CD4-positive, alpha-beta memory T cell (primary cell): Measurements from ENCODE around the gene PRMT5. TPM values are rescaled to one million over a fixed set of nuclear protein-coding genes. Genes with fewer than 3 reads are reported as not detected.

Experiments
- CTCF ChIA-PET: fragments of 350-600 bp; sonication (Branson Sonifier 250); formaldehyde crosslinking; loops from one replicate; lab custom pipeline; 2021; ENCODE audit warnings: inconsistent platforms; ENCODE audit not compliant: partially characterized antibody; lab: Charles Lee
- POLR2A ChIA-PET: fragments of 350-600 bp; sonication (Branson Sonifier 250); formaldehyde crosslinking; loops from one replicate; lab custom pipeline; 2021; ENCODE audit not compliant: partially characterized antibody; lab: Charles Lee
- DNase-seq, 5 donors: peaks; one replicate each; pipeline versions ENCODE4 v3.0.0 to v3.0.0-alpha.2; 2020 to 2022; ENCODE audit warnings: mixed read lengths in 1 of 5
- H3K27ac ChIP-seq: one replicate; pipeline ENCODE4 v1.7.0; 2013; ENCODE audit warnings: low read depth, low read length
- H3K27me3 ChIP-seq: 2 replicates; pipeline ENCODE4 v1.7.0; 2013; ENCODE audit warnings: mild to moderate bottlenecking, low read length, moderate library complexity; ENCODE audit not compliant: insufficient read depth
- H3K36me3 ChIP-seq: 2 replicates; pipeline ENCODE4 v1.7.0; 2013; ENCODE audit warnings: mild to moderate bottlenecking, low read length, moderate library complexity; ENCODE audit not compliant: insufficient read depth
- H3K4me1 ChIP-seq: 2 replicates; pipeline ENCODE4 v1.7.0; 2013; ENCODE audit warnings: mild to moderate bottlenecking, low read length, moderate library complexity; ENCODE audit not compliant: insufficient read depth
- H3K4me3 ChIP-seq, 2 donors: one replicate each; pipeline ENCODE4 v1.7.0; 2013; ENCODE audit warnings: low read length in 2 of 2, mild to moderate bottlenecking in 1 of 2
- H3K9me3 ChIP-seq, 2 donors: one replicate each; pipeline ENCODE4 v1.7.0; 2013; ENCODE audit warnings: low read length in 2 of 2, control low read depth in 1 of 2; ENCODE audit not compliant: control insufficient read depth in 1 of 2
- H3K27ac Mint-ChIP-seq, 7 donors: one replicate each; pipeline ENCODE4 v1.8.0; 2020 to 2021; ENCODE audit warnings: mixed read lengths in 7 of 7, mild to moderate bottlenecking in 6 of 7, inconsistent platforms in 3 of 7, moderate library complexity in 3 of 7
- H3K27me3 Mint-ChIP-seq, 2 donors: one replicate each; pipeline ENCODE4 v1.8.0; 2020 to 2021; ENCODE audit warnings: mixed read lengths in 2 of 2
- H3K36me3 Mint-ChIP-seq, 2 donors: one replicate each; pipeline ENCODE4 v1.8.0; 2020 to 2021; ENCODE audit warnings: mixed read lengths in 2 of 2, inconsistent platforms in 1 of 2, mild to moderate bottlenecking in 1 of 2
- H3K4me1 Mint-ChIP-seq, 4 donors: one replicate each; pipeline ENCODE4 v1.8.0; 2020 to 2021; ENCODE audit warnings: mixed read lengths in 4 of 4, mild to moderate bottlenecking in 1 of 4
- H3K4me3 Mint-ChIP-seq, 8 donors: one replicate each; pipeline ENCODE4 v1.8.0; 2020 to 2021; ENCODE audit warnings: mixed read lengths in 8 of 8, mild to moderate bottlenecking in 7 of 8, moderate library complexity in 6 of 8, inconsistent platforms in 3 of 8
- H3K9me3 Mint-ChIP-seq, 8 donors: one replicate each; pipeline ENCODE4 v1.8.0; 2020 to 2021; ENCODE audit warnings: mixed read lengths in 8 of 8, mild to moderate bottlenecking in 5 of 8, inconsistent platforms in 3 of 8, moderate library complexity in 1 of 8
- intact Hi-C: fragments of 100-400 bp; cut with micrococcal nuclease; formaldehyde crosslinking; loops from one replicate; pipeline ENCODE4 v1.15.1; 2023
- polyA plus RNA-seq, 2 donors: library from polyadenylated mRNA; unstranded; fragments of 300-500 nt; fragmentation: Illumina TruSeq; gene quantifications; one replicate each; pipeline ENCODE4 v1.2.3, GENCODE V29; 2021
- total RNA-seq, 2 experiments: library from RNA; stranded (reverse); gene quantifications; one replicate each; pipeline ENCODE4 v1.2.3, GENCODE V29; 2021

PRMT5 gene
- total and polyA plus RNA-seq, 4 experiments from 2014 or later: 25.8 to 65.1 (median 40.6) TPM

DNA sequence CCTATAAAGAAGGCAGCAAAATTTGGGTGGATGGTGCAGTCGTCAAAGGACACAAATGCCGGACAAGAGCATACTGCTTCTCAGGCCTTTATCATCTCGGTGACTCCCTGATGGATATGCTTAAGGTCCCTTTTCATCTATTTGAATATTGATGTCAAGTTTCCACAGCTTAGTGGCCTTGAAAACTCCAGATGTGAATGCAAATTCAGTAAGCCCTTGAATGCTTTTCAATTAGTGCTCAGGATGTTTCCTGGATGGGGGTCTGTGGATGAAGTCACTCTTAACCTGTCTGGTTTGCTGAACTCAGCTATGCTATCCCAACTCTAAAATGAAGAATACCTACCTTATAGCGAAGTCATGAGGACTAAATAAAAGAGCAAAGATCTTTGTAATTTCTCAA, 35.5 kb downstream of the PRMT5 start:
- ChIA-PET CTCF (interaction anchor here (1.3 kb wide), 1 partner anchor 21 kb away, joined by 3 read pairs; no protein-coding TSS in a partner anchor), POLR2A (interaction anchor here (0.7 kb wide), 1 partner anchor 14 kb away, joined by 3 read pairs; no protein-coding TSS in a partner anchor)
- H3K27me3 ChIP-seq: no peaks in the 10 kb centered on the region
- Mint-ChIP-seq H3K4me1 (peaks cover 10 to 18% (median 15%) of the 10 kb centered on the region in 4 donors), H3K27me3 (no peaks in the 10 kb centered on the region), H3K9me3 (no peaks in the 10 kb centered on the region), H3K4me3 (no peak overlapping the region), H3K27ac (no peak overlapping the region), H3K36me3 (peaks cover 7 to 12% of the 10 kb centered on the region in 2 donors)
- intact Hi-C loops: no loop called here
- DNase-seq: no peak
- H3K27ac ChIP-seq: no peak overlapping the region
- no peak overlapping the region for H3K4me3 ChIP-seq
- H3K9me3 ChIP-seq: no peaks in the 10 kb centered on the region
- no peaks in the 10 kb centered on the region for H3K36me3 ChIP-seq
- peaks cover 16% of the 10 kb centered on the region for H3K4me1 ChIP-seq

DNA sequence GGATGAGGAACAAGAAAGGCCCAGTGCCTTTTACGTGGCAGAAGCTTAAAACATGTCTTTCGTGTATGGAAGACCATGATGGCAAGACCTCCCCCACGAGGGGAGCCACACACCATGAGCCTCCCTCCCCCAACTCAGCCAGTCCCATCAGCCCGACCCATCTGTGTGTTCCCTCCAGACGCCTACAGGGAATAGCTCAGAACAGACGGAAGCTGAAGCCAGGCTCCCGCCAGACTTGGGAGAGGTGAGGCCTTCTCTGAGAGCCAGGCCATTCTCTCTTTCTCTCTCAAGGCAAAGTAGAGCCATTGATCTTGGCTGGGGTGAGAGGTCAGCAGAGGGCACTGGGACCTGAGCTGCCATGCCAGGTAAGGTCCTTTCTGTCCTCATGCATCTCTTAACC, 36.7 kb downstream of the PRMT5 start:
- Mint-ChIP-seq H3K36me3 (peaks cover 7 to 12% of the 10 kb centered on the region in 2 donors), H3K4me1 (peaks cover 18 to 30% (median 24%) of the 10 kb centered on the region in 4 donors), H3K27ac (peak overlapping the region in 1 of 7 donors; percentile 27), H3K4me3 (no peak overlapping the region), H3K27me3 (no peaks in the 10 kb centered on the region), H3K9me3 (no peaks in the 10 kb centered on the region)
- Histone ChIP-seq H3K27ac (no peak overlapping the region), H3K36me3 (no peaks in the 10 kb centered on the region), H3K4me3 (no peak overlapping the region), H3K9me3 (no peaks in the 10 kb centered on the region), H3K4me1 (peaks cover 28% of the 10 kb centered on the region), H3K27me3 (no peaks in the 10 kb centered on the region)
- ChIA-PET POLR2A (interaction anchor here (0.8 to 1.1 kb wide), 2 partner anchors 10 to 20 kb away, joined by 3 read pairs; no protein-coding TSS in a partner anchor), CTCF (interaction anchor here (1.3 to 5.5 kb wide), 2 partner anchors 9 to 19 kb away, joined by 5 to 59 read pairs; no protein-coding TSS in a partner anchor)
- no peak for DNase-seq
- intact Hi-C loops: no loop called here

DNA sequence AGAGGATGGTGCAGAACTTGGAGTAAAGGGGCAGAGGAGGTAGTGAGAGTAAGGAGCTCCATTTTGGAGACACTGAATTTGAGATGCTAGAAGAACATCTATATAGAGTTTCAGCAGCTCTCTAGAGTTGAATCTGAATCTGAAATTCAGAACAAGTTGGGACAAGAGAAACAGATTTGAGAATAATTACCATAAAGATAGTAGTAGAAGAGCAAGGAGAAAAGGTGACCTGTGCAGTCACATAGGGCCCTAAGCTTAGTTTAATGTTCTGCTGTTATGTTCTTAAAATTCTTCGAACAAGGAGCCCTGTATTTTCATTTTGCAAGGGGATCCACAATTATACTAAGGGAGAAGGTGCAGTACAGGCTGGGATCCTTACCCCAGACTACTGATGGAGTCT, 38.8 kb downstream of the PRMT5 start:
- Histone ChIP-seq H3K27ac (no peak overlapping the region), H3K4me1 (peaks cover 41% of the 10 kb centered on the region), H3K9me3 (no peaks in the 10 kb centered on the region), H3K36me3 (no peaks in the 10 kb centered on the region), H3K4me3 (no peak overlapping the region), H3K27me3 (no peaks in the 10 kb centered on the region)
- CTCF ChIA-PET: interaction anchor here (0.9 to 11.4 kb wide), 6 partner anchors 11 to 320 kb away, joined by 3 to 191 read pairs (median 36); partner anchors contain the start of gene LRP10
- POLR2A ChIA-PET: interaction anchor here (1.0 to 10.8 kb wide), 5 partner anchors 9 to 60 kb away, joined by 3 to 208 read pairs (median 8); partner anchors contain the start of genes LRP10, MRPL52 and RBM23
- Mint-ChIP-seq H3K27me3 (no peaks in the 10 kb centered on the region), H3K4me1 (peaks cover 27 to 48% (median 36%) of the 10 kb centered on the region in 4 donors), H3K27ac (peak overlapping the region in 3 of 7 donors; percentile 64 to 95 (median 72)), H3K9me3 (peaks cover 0 to 2% (median 0%) of the 10 kb centered on the region in 8 donors), H3K36me3 (peaks cover 8 to 12% of the 10 kb centered on the region in 2 donors), H3K4me3 (peak overlapping the region in 2 of 8 donors; percentile 25 to 39)
- DNase-seq: no peak
- intact Hi-C loops: no loop called here

DNA sequence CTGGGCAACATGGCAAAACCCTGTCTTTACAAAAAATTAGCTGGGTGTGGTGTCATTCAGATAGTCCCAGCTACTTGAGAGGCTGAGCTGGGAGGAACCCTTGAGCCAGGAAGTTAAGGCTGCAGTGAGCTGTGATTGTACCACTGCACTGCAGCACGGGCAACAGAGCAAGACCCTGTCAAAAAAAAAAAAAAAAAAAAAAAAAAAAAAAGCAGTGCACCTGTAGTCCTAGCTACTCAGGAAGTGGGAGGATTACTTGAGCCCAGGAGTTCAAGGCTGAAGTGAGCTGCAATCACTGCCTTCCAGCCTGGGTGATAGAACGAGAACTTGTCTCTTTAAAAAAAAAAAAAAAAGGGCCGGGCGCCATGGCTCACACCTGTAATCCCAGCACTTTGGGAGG, 40.5 kb downstream of the PRMT5 start:
- H3K36me3 ChIP-seq: no peaks in the 10 kb centered on the region
- Mint-ChIP-seq H3K4me3 (peak overlapping the region; percentile 87 to 97 (median 94)), H3K27me3 (no peaks in the 10 kb centered on the region), H3K9me3 (peaks cover 0 to 2% (median 0%) of the 10 kb centered on the region in 8 donors), H3K27ac (peak overlapping the region; percentile 93 to 99 (median 97)), H3K4me1 (peaks cover 30 to 66% (median 49%) of the 10 kb centered on the region in 4 donors), H3K36me3 (peaks cover 6 to 12% of the 10 kb centered on the region in 2 donors)
- H3K4me3 ChIP-seq: no peak overlapping the region
- H3K27ac ChIP-seq: peak overlapping the region; percentile 68
- no peaks in the 10 kb centered on the region for H3K27me3 ChIP-seq
- CTCF ChIA-PET: interaction anchor here (0.9 to 11.4 kb wide), 11 partner anchors 9 to 318 kb away, joined by 3 to 191 read pairs (median 5); partner anchors contain the start of genes LRP10 and MRPL52
- peaks cover 45% of the 10 kb centered on the region for H3K4me1 ChIP-seq
- peak; percentile 29 to 47 (median 40) for DNase-seq
- POLR2A ChIA-PET: interaction anchor here (0.7 to 10.8 kb wide), 16 partner anchors 8 to 677 kb away, joined by 3 to 208 read pairs (median 5); partner anchors contain the start of genes ACIN1, C14orf119, DAD1 and LRP10
- H3K9me3 ChIP-seq: no peaks in the 10 kb centered on the region
- intact Hi-C loops: no loop called here

DNA sequence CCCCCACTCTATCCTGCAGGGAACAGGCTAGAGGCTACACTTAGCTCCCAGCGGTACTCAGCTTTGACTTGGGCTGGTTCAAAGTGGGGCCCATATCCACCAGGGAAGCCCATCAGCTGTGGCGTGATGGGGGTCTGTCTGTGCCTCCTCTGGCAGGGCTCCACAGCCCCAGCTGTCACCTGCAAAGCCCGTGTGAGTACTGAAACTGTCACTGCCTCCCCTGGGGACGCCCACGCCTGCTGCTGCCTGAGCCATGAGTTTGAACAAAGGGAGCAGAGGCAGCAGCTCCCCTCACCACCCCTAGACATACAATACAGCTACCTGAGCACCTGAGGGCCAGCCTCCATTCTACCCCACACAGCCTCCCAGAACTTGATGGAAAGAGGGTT, 41.2 kb downstream of the PRMT5 start:
- Mint-ChIP-seq H3K36me3 (peaks cover 6 to 9% of the 10 kb centered on the region in 2 donors), H3K4me3 (peak overlapping the region; percentile 87 to 97 (median 94)), H3K9me3 (peaks cover 0 to 2% (median 0%) of the 10 kb centered on the region in 8 donors), H3K27me3 (no peaks in the 10 kb centered on the region), H3K4me1 (peaks cover 32 to 72% (median 53%) of the 10 kb centered on the region in 4 donors), H3K27ac (peak overlapping the region; percentile 93 to 99 (median 97))
- Histone ChIP-seq H3K9me3 (no peaks in the 10 kb centered on the region), H3K4me3 (peak overlapping the region; percentile 24 to 30), H3K27ac (peak overlapping the region; percentile 68), H3K27me3 (no peaks in the 10 kb centered on the region), H3K36me3 (no peaks in the 10 kb centered on the region), H3K4me1 (peaks cover 48% of the 10 kb centered on the region)
- intact Hi-C loops: loop anchor here (1.0 to 2.0 kb wide), 5 partner anchors 12 to 59 kb away; partner anchors contain the start of genes LRP10, MRPL52, PRMT5 and RBM23
- ChIA-PET CTCF (interaction anchor here (0.8 to 11.4 kb wide), 11 partner anchors 9 to 318 kb away, joined by 3 to 191 read pairs (median 5); partner anchors contain the start of genes LRP10 and MRPL52), POLR2A (interaction anchor here (0.7 to 10.8 kb wide), 13 partner anchors 8 to 891 kb away, joined by 3 to 208 read pairs (median 6); partner anchors contain the start of genes ACIN1, C14orf119, DAD1 and LRP10)
- DNase-seq: peak in 3 of 5 donors; percentile 24 to 47 (median 37)

DNA sequence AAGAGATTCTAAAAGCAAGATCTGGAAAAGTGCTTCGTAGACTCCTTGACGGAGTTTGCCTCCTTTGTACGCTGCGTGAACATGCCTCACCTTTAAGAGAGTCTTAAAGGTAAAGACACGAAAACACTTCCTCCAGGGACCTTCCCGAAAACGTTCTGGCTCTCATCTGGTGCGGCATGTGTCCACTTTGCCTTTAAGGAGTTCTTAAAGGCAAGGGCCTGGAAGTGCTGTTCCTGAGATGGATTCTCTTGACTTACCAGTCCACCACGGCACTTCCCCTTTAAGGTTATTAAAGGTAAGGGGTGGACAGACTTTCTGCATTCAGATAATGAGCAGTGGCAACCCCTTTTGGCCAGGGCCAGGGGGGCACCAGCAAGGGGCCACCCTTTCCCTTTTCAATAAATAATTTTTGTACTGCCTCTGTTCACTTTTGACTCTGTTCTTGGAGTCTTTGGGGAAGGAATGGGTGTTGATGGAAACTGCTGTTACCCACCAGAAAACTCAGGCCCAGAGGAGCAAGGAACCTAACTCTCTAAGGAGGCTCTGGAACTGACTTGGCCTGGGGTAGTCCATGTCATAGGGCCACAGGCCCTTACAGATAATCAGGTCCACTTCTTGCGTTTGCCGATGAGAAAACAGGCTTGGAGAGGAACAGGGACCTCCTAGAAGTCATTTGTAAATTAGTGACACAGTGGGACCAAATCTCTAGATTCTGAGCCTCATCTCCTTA, 41.8 kb downstream of the PRMT5 start:
- no peaks in the 10 kb centered on the region for H3K27me3 ChIP-seq
- POLR2A ChIA-PET: interaction anchor here (0.9 to 10.8 kb wide), 18 partner anchors 9 to 890 kb away, joined by 3 to 208 read pairs (median 8); partner anchors contain the start of genes DAD1, LRP10, MRPL52 and OXA1L
- no peaks in the 10 kb centered on the region for H3K36me3 ChIP-seq
- peaks cover 54% of the 10 kb centered on the region for H3K4me1 ChIP-seq
- H3K4me1 Mint-ChIP-seq: peaks cover 34 to 77% (median 56%) of the 10 kb centered on the region in 4 donors
- H3K4me3 ChIP-seq: peak overlapping the region; percentile 24 to 30
- peak overlapping the region; percentile 87 to 97 (median 94) for H3K4me3 Mint-ChIP-seq
- intact Hi-C loops: loop anchor here (1.0 to 2.0 kb wide), 5 partner anchors 13 to 58 kb away; partner anchors contain the start of genes LRP10, MRPL52, PRMT5 and RBM23
- peak; percentile 61 to 84 (median 68) for DNase-seq
- peaks cover 6 to 8% of the 10 kb centered on the region in 2 donors for H3K36me3 Mint-ChIP-seq
- H3K27ac Mint-ChIP-seq: peak overlapping the region; percentile 93 to 99 (median 97)
- peaks cover 0 to 2% (median 0%) of the 10 kb centered on the region in 8 donors for H3K9me3 Mint-ChIP-seq
- no peaks in the 10 kb centered on the region for H3K27me3 Mint-ChIP-seq
- peak overlapping the region; percentile 68 for H3K27ac ChIP-seq
- H3K9me3 ChIP-seq: no peaks in the 10 kb centered on the region
- CTCF ChIA-PET: interaction anchor here (0.8 to 11.4 kb wide), 12 partner anchors 9 to 317 kb away, joined by 3 to 191 read pairs (median 10); partner anchors contain the start of genes LRP10 and MRPL52
